K562 (cell line): Measurements from ENCODE around the gene PMVK. TPM values are rescaled to one million over a fixed set of nuclear protein-coding genes. Genes with fewer than 3 reads are reported as not detected.

Experiments
- ARNT ChIP-seq, 2 experiments: fragments of 450-650 bp; IDR thresholded peaks; 2 replicates each; pipeline ENCODE4 v1.6.1; 2016; ENCODE audit warnings: mild to moderate bottlenecking in 1 of 2
- ATF1 ChIP-seq, 2 experiments: fragments of 450-650 bp in 1 of 2; IDR thresholded peaks; 2 replicates each; pipeline ENCODE4 v1.6.1; 2016; ENCODE audit warnings: missing compliant biosample characterization in 1 of 2, missing genetic modification characterization in 1 of 2
- CTBP1 ChIP-seq: fragments of 450-650 bp; IDR thresholded peaks from 2 replicates; pipeline ENCODE4 v1.6.1; 2016; ENCODE audit warnings: borderline replicate concordance
- DACH1 ChIP-seq: fragments of 450-650 bp; IDR thresholded peaks from 2 replicates; pipeline ENCODE4 v1.6.1; 2018; ENCODE audit not compliant: partially characterized antibody
- ELF2 ChIP-seq: fragments of 250-450 bp; sonication (Bioruptor Pico); IDR thresholded peaks from 2 replicates; pipeline ENCODE4 v1.5.0; 2021; ENCODE audit warnings: mild to moderate bottlenecking
- FOXM1 ChIP-seq, 2 experiments: fragments of 450-650 bp in 1 of 2; sonication (generic) in 1 of 2; formaldehyde crosslinking in 1 of 2; IDR thresholded peaks; 2 replicates each; pipeline versions ENCODE4 v1.6.1 to v1.9.0; 2017 to 2022; ENCODE audit warnings: low read depth in 2 of 2, mild to moderate bottlenecking in 2 of 2, missing genetic modification reagents in 1 of 2, moderate library complexity in 1 of 2
- FOXP4 ChIP-seq: sonication (generic); formaldehyde crosslinking; IDR thresholded peaks from 2 replicates; pipeline ENCODE4 v1.8.0; 2022; ENCODE audit warnings: mild to moderate bottlenecking, missing genetic modification reagents, borderline replicate concordance
- GATA2 ChIP-seq: sonication (generic); formaldehyde crosslinking; IDR thresholded peaks from 2 replicates; pipeline ENCODE4 v1.4.0; 2020; ENCODE audit warnings: mild to moderate bottlenecking, missing genetic modification reagents
- LARP7 ChIP-seq: fragments of 450-650 bp; IDR thresholded peaks from 2 replicates; pipeline ENCODE4 v1.6.1; 2016
- MTA2 ChIP-seq: fragments of 450-650 bp; IDR thresholded peaks from 2 replicates; pipeline ENCODE4 v1.6.1; 2016; ENCODE audit warnings: low read depth
- MTA3 ChIP-seq: fragments of 450-650 bp; formaldehyde crosslinking; IDR thresholded peaks from 2 replicates; pipeline ENCODE4 v1.6.1; 2017; ENCODE audit warnings: mild to moderate bottlenecking, borderline replicate concordance
- NCOR1 ChIP-seq: fragments of 450-650 bp; IDR thresholded peaks from 2 replicates; pipeline ENCODE4 v1.6.1; 2016; ENCODE audit warnings: mild to moderate bottlenecking, moderate library complexity
- PML ChIP-seq: IDR thresholded peaks from 2 replicates; pipeline ENCODE4 v1.6.1; 2012; ENCODE audit warnings: low read length, inconsistent platforms
- RAD21 ChIP-seq, 2 experiments: fragments of 250-450 bp in 1 of 2; fragments of 450-650 bp in 1 of 2; sonication (Bioruptor Pico) in 1 of 2; formaldehyde crosslinking in 1 of 2; IDR thresholded peaks in 1 of 2; conservative IDR thresholded peaks in 1 of 2; 2 replicates each; pipeline versions ENCODE4 v1.4.0 to v1.8.0; 2020 to 2022; ENCODE audit warnings: mild to moderate bottlenecking in 2 of 2, moderate library complexity in 1 of 2
- RCOR1 ChIP-seq, 2 experiments: IDR thresholded peaks; 2 replicates each; pipeline ENCODE4 v1.6.1; 2012; ENCODE audit warnings: low read depth in 2 of 2, low read length in 2 of 2, borderline replicate concordance in 1 of 2, improper control_type of control experiment in 1 of 2
- RFX7 ChIP-seq: fragments of 250-450 bp; sonication (Bioruptor Pico); IDR thresholded peaks from 2 replicates; pipeline ENCODE4 v1.5.1; 2021; ENCODE audit warnings: mild to moderate bottlenecking
- SRF ChIP-seq, 2 experiments: fragments of 250-450, 450-650 bp in 1 of 2; sonication (Bioruptor Pico) in 1 of 2; sonication (generic) in 1 of 2; formaldehyde crosslinking; IDR thresholded peaks; 2 replicates each; pipeline versions ENCODE4 v1.5.0 to v1.5.1; 2020 to 2022; ENCODE audit warnings: mild to moderate bottlenecking in 1 of 2, missing genetic modification reagents in 1 of 2
- SUPT5H ChIP-seq: fragments of 450-650 bp; IDR thresholded peaks from 2 replicates; pipeline ENCODE4 v1.6.1; 2016
- TAL1 ChIP-seq: fragments of 450-650 bp; IDR thresholded peaks from 2 replicates; pipeline ENCODE4 v1.6.1; 2016; ENCODE audit warnings: mild to moderate bottlenecking
- TFAP4 ChIP-seq: sonication (generic); formaldehyde crosslinking; IDR thresholded peaks from 2 replicates; pipeline ENCODE4 v1.8.0; 2022; ENCODE audit warnings: missing genetic modification reagents, mild to moderate bottlenecking, moderate library complexity, borderline replicate concordance
- ZNF584 ChIP-seq: fragments of 200-800 bp; sonication (Bioruptor generic); IDR thresholded peaks from 2 replicates; pipeline ENCODE4 v1.6.1; 2016; ENCODE audit warnings: low read depth, mild to moderate bottlenecking, missing genetic modification characterization, missing compliant biosample characterization
- polyA plus RNA-seq, 8 experiments: library from polyadenylated mRNA; depleted of rRNA in 4 of 8; stranded (reverse) in 5 of 8; unstranded in 3 of 8; fragments of >200 nt; fragmentation: Nextera tagmentation in 2 of 8; fragmentation: Illumina TruSeq in 1 of 8; extraction: Ambion mirVana in 2 of 8; extraction: Trizol in 1 of 8; gene quantifications; 2 replicates each; pipeline versions ENCODE4 v1.2.1 to v1.2.3, GENCODE V29; 2011 to 2014; ENCODE audit warnings: inconsistent platforms in 1 of 8, missing spikeins in 1 of 8
- total RNA-seq, 7 experiments: library from RNA; depleted of rRNA in 6 of 7; stranded (reverse); fragments of >200 nt in 6 of 7; fragmentation: Illumina TruSeq in 2 of 7; extraction: Trizol in 2 of 7; gene quantifications; 2 replicates each; pipeline versions ENCODE4 v1.2.1 to v1.2.3, GENCODE V29; 2011 to 2021; ENCODE audit warnings: low replicate concordance in 1 of 7
- TF ChIP-seq, protein P1 (sequence below): fragments of 450-650 bp; IDR thresholded peaks from 2 replicates; pipeline ENCODE4 v1.6.1; 2016; ENCODE audit warnings: low read depth, mild to moderate bottlenecking, moderate library complexity

The PMVK gene
- total and polyA plus RNA-seq, 9 of the 15 experiments (the other 6 are each of a cell fraction or from before 2014, with no cell fraction given), result 1.1 to 15.3 (median 6.3) TPM

DNA sequence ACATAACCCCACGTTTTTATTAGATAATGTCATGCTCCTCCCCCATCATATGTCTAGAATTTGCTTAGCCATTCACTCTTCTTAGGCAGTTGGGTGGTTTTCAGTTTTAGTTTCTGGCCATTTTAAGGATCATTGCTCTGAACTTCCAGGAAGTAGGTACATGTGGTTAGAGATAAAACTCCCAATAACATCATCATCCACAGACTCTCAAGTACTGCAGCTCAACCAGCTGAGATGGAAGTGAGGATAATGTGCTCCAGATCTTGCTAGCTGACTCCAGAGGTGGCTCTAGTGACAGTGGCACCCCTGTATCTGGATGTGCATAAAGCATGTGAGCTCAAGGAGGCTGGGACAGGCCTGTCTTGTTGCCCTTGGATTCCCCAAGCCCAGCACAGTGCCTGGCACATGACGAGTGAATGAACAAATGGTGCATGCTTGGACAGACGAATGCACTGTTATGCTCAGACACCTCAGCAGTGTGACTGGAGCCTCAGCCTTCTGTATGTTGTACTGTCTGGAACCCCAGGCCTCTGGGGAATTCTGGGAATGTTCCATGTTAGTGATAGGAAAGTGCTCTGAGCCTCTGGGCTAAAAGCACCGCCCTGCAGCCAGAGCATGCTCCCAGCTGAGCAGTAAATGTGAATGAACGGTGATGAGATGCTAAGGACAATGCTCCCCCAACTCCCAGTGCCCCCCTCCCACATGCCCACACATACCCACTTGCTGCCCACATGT, 50.1 kb downstream of the PMVK start (continued):
- TF ChIP-seq TAL1, result peak; percentile 65
- no peak for TF ChIP-seq PML
- peak; percentile 58 for TF ChIP-seq GATA2 (CRISPR knock-in tag)
- peak; percentile 18; the same call in 1 of the 2 replicates for TF ChIP-seq MTA2
- TF ChIP-seq ARNT (IDR thresholded peaks at IDR 0.05), result peak in 1 of 2 experiments; percentile 92; a peak in 2 of 4 replicates
- 0 out of 4 replicates have a peak, but pooled peaks of 1 of the 2 experiments have one; percentile 14 for TF ChIP-seq SRF (CRISPR knock-in tag; IDR thresholded peaks at IDR 0.05)
- TF ChIP-seq, protein P1, sequence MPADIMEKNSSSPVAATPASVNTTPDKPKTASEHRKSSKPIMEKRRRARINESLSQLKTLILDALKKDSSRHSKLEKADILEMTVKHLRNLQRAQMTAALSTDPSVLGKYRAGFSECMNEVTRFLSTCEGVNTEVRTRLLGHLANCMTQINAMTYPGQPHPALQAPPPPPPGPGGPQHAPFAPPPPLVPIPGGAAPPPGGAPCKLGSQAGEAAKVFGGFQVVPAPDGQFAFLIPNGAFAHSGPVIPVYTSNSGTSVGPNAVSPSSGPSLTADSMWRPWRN, result peak; percentile 77; the same call in 1 of the 2 replicates
- TF ChIP-seq ELF2 (CRISPR knock-in tag), result no peak
- TF ChIP-seq RFX7 (CRISPR knock-in tag), result no peak
- TF ChIP-seq TFAP4, result peak; percentile 75
- no peak for TF ChIP-seq FOXP4
- TF ChIP-seq CTBP1, result peak; percentile 84
- peak in 1 of 2 experiments; percentile 80; a peak in 1 of 4 replicates for TF ChIP-seq RCOR1 (IDR thresholded peaks at IDR 0.05; ENCODE audit: borderline replicate concordance in 1 of 2, low read depth in 2 of 2, low read length in 2 of 2)
- peak; percentile 40 for TF ChIP-seq DACH1
- peak; percentile 53; the same call in 1 of the 2 replicates for TF ChIP-seq FOXM1 (IDR thresholded peaks at IDR 0.05; ENCODE audit: low read depth)
- no peak for TF ChIP-seq FOXM1 (CRISPR knock-in tag; IDR thresholded peaks at IDR 0.05; ENCODE audit: low read depth)
- no peak for TF ChIP-seq LARP7
- peak in 1 of 2 experiments; percentile 32; a peak in 1 of 4 replicates for TF ChIP-seq RAD21 (CRISPR knock-in tag; conservative IDR thresholded peaks at IDR 0.05 in 1 of 2, IDR thresholded peaks at IDR 0.05 in 1 of 2)
- TF ChIP-seq ATF1 (CRISPR knock-in tag; IDR thresholded peaks at IDR 0.05), result no peak
- peak; percentile 38 for TF ChIP-seq ATF1 (tag; IDR thresholded peaks at IDR 0.05)
- no peak for TF ChIP-seq ZNF584 (CRISPR knock-in tag)
- TF ChIP-seq MTA3, result peak; percentile 39; the same call in 1 of the 2 replicates
- no peak for TF ChIP-seq SUPT5H
- TF ChIP-seq NCOR1, result peak; percentile 52
